Body of pancreas (tissue), 4 donors: ENCODE data around the gene TAPT1. TPM values are rescaled to one million over a fixed set of nuclear protein-coding genes. Genes with fewer than 3 reads are reported as not detected.

Experiments used
- ATAC-seq: fragments of 150-250 bp; one replicate; pipeline ENCODE4 v1.9.1; 2016
- DNase-seq, 4 donors: peaks; one replicate each; pipeline ENCODE4 v3.0.0-alpha.2; 2019
- H3K27ac ChIP-seq, 4 donors: fragments of 200-600 bp; sonication (generic); 1 replicate in 3 of 4; 2 replicates in 1 of 4; pipeline versions ENCODE4 v1.5.1 to v1.6.1; 2016 to 2019; ENCODE audit warnings: mild to moderate bottlenecking in 1 of 4, mixed read lengths in 1 of 4, moderate library complexity in 1 of 4
- H3K27me3 ChIP-seq, 2 donors: fragments of 200-600 bp; sonication (generic); one replicate each; pipeline ENCODE4 v1.6.0; 2016; ENCODE audit warnings: mild to moderate bottlenecking in 1 of 2
- H3K36me3 ChIP-seq, 2 donors: fragments of 200-600 bp; sonication (generic); replicated peaks in 1 of 2; 2 replicates each; pipeline ENCODE4 v1.5.1; 2016; ENCODE audit warnings: low read depth in 2 of 2; ENCODE audit not compliant: insufficient read depth in 1 of 2
- H3K4me1 ChIP-seq: fragments of 200-600 bp; sonication (generic); one replicate; pipeline ENCODE4 v1.6.0; 2016
- H3K4me3 ChIP-seq, 2 donors: fragments of 200-600 bp; sonication (generic); 1 replicate in 1 of 2; 2 replicates in 1 of 2; pipeline ENCODE4 v1.5.1; 2016 to 2019
- H3K9me3 ChIP-seq, 3 donors: fragments of 200-600 bp; sonication (generic); 1 replicate in 2 of 3; 2 replicates in 1 of 3; pipeline ENCODE4 v1.5.1; 2016
- CTCF ChIP-seq, 7 experiments: fragments of 450-650 bp in 4 of 7; fragments of 200-600 bp in 3 of 7; sonication (generic) in 3 of 7; IDR thresholded peaks; one replicate each; pipeline ENCODE4 v1.5.1; 2016 to 2019; ENCODE audit warnings: antibody characterized with exemption in 7 of 7
- POLR2A ChIP-seq, 3 donors: fragments of 450-650 bp; IDR thresholded peaks; one replicate each; pipeline ENCODE4 v1.6.1; 2016; ENCODE audit warnings: antibody characterized with exemption in 3 of 3, mild to moderate bottlenecking in 2 of 3
- WGBS, 2 donors: methylation state at CpG; one replicate each; pipeline ENCODE4 v1.1.5; 2017; 5-methylcytosine and 5-hydroxymethylcytosine counted together
- intact Hi-C: fragments of 100-400 bp; cut with DNase I; formaldehyde crosslinking; loops from one replicate; pipeline ENCODE4 v1.15.1; 2023
- total RNA-seq, 2 donors: library from RNA; depleted of rRNA; stranded (reverse); fragments of >200 nt; gene quantifications; one replicate each; pipeline ENCODE4 v1.1.0, GENCODE V29; 2016

The TAPT1 gene
- total RNA-seq, 2 donors from 2014 or later, result 26.4 to 30.9 TPM

- Histone ChIP-seq H3K4me3 (no peak overlapping the region), H3K4me1 (peaks cover 7% of the 10 kb centered on the region), H3K9me3 (no peaks in the 10 kb centered on the region), H3K36me3 (no peaks in the 10 kb centered on the region), H3K27me3 (no peaks in the 10 kb centered on the region), H3K27ac (no peak overlapping the region)
- intact Hi-C loops, result no loop called here
- DNase-seq (no peak), ATAC-seq (no peak)
- 69 to 74% methylated on average over 4 of the region's 4 CpGs for WGBS, 2 donors
- TF ChIP-seq POLR2A (IDR thresholded peaks at IDR 0.05) (no peak), CTCF (IDR thresholded peaks at IDR 0.05) (no peak)
Measured at GRCh38 chr4:16119981-16120380, 106.3 kb downstream of the TAPT1 start.

- Histone ChIP-seq H3K27ac (no peak overlapping the region), H3K36me3 (no peaks in the 10 kb centered on the region), H3K27me3 (no peaks in the 10 kb centered on the region), H3K4me3 (no peak overlapping the region), H3K4me1 (no peaks in the 10 kb centered on the region), H3K9me3 (no peaks in the 10 kb centered on the region)
- DNase-seq, result no peak
- intact Hi-C loops, result no loop called here
- ATAC-seq, result no peak
- 51 to 58% methylated on average over 2 of the region's 2 CpGs for WGBS, 2 donors
- TF ChIP-seq POLR2A (IDR thresholded peaks at IDR 0.05) (no peak), CTCF (IDR thresholded peaks at IDR 0.05) (no peak)
Measured at GRCh38 chr4:16118090-16118489, 108.2 kb downstream of the TAPT1 start.

GRCh38 chr4:16117164-16117563 is 109.1 kb downstream of the TAPT1 start:
- 73 to 79% methylated on average over 5 of the region's 5 CpGs for WGBS, 2 donors
- DNase-seq (no peak), ATAC-seq (no peak)
- no peaks in the 10 kb centered on the region for H3K27me3 ChIP-seq
- H3K36me3 ChIP-seq, result no peaks in the 10 kb centered on the region
- no peak for TF ChIP-seq CTCF (IDR thresholded peaks at IDR 0.05)
- no peak for TF ChIP-seq POLR2A (IDR thresholded peaks at IDR 0.05)
- no peaks in the 10 kb centered on the region for H3K9me3 ChIP-seq
- H3K4me1 ChIP-seq, result no peaks in the 10 kb centered on the region
- H3K27ac ChIP-seq, result no peak overlapping the region
- no peak overlapping the region for H3K4me3 ChIP-seq
- intact Hi-C loops, result no loop called here

- 31 to 51% methylated on average over 3 of the region's 3 CpGs for WGBS, 2 donors
- ATAC-seq, result peak; percentile 24
- no peak for TF ChIP-seq CTCF (IDR thresholded peaks at IDR 0.05)
- TF ChIP-seq POLR2A (IDR thresholded peaks at IDR 0.05), result no peak
- H3K4me1 ChIP-seq, result no peaks in the 10 kb centered on the region
- no peaks in the 10 kb centered on the region for H3K27me3 ChIP-seq
- no peak overlapping the region for H3K27ac ChIP-seq
- no peak for DNase-seq
- H3K9me3 ChIP-seq, result no peaks in the 10 kb centered on the region
- H3K36me3 ChIP-seq, result no peaks in the 10 kb centered on the region
- intact Hi-C loops, result no loop called here
- H3K4me3 ChIP-seq, result no peak overlapping the region
Measured at GRCh38 chr4:16116493-16116990, 109.7 kb downstream of the TAPT1 start.

GRCh38 chr4:16116019-16116418 is 110.3 kb downstream of the TAPT1 start:
- Histone ChIP-seq H3K4me3 (no peak overlapping the region), H3K36me3 (no peaks in the 10 kb centered on the region), H3K9me3 (no peaks in the 10 kb centered on the region), H3K27me3 (no peaks in the 10 kb centered on the region), H3K27ac (peak overlapping the region in 1 of 4 donors; percentile 6), H3K4me1 (no peaks in the 10 kb centered on the region)
- ATAC-seq (peak; percentile 15), DNase-seq (no peak)
- WGBS, 2 donors, result 78 to 88% methylated on average over 7 of the region's 7 CpGs
- no peak for TF ChIP-seq POLR2A (IDR thresholded peaks at IDR 0.05)
- no peak for TF ChIP-seq CTCF (IDR thresholded peaks at IDR 0.05)
- intact Hi-C loops, result no loop called here
